Mesenchymal stem cell (in vitro differentiated cells and primary cell): Measurements from ENCODE around the gene JPT2.
A peak's percentile ranks its signal among the peaks of the same experiment; 100 is the strongest.
"Not testable (repeated sequence)": the region's sequence is repeated elsewhere in the genome, so short reads cannot be mapped to it uniquely, and the experiment has no call there.

Source experiments
- DNase-seq: peaks from one replicate; pipeline ENCODE4 v3.0.0-alpha.2; 2013
- H2AFZ ChIP-seq: one replicate; pipeline ENCODE4 v1.6.1; 2013; ENCODE audit warnings: low read depth, mild to moderate bottlenecking, control low read depth, inconsistent platforms, low read length, moderate library complexity
- H2AK5ac ChIP-seq: 2 replicates; pipeline ENCODE4 v1.6.1; 2013; ENCODE audit warnings: low read length, moderate library complexity, mild to moderate bottlenecking, inconsistent platforms; ENCODE audit not compliant: severe bottlenecking
- H2BK120ac ChIP-seq: one replicate; pipeline ENCODE4 v1.6.1; 2013; ENCODE audit warnings: low read depth, mild to moderate bottlenecking, inconsistent platforms, low read length, moderate library complexity
- H2BK12ac ChIP-seq, 2 experiments: one replicate each; pipeline ENCODE4 v1.6.1; 2013; ENCODE audit warnings: inconsistent platforms in 2 of 2, low read length in 2 of 2, mild to moderate bottlenecking in 2 of 2, moderate library complexity in 2 of 2, control low read depth in 1 of 2
- H2BK15ac ChIP-seq: one replicate; pipeline ENCODE4 v1.6.1; 2013; ENCODE audit warnings: mild to moderate bottlenecking, low read depth, inconsistent platforms; ENCODE audit not compliant: poor library complexity, severe bottlenecking
- H2BK5ac ChIP-seq: 2 replicates; pipeline ENCODE4 v1.6.1; 2013; ENCODE audit warnings: low read depth, mild to moderate bottlenecking, low read length, control low read depth, inconsistent platforms; ENCODE audit not compliant: poor library complexity, severe bottlenecking
- H3K14ac ChIP-seq, 2 experiments: one replicate each; pipeline ENCODE4 v1.6.1; 2013; ENCODE audit warnings: inconsistent platforms in 2 of 2, low read length in 2 of 2, control low read depth in 1 of 2, mild to moderate bottlenecking in 1 of 2, moderate library complexity in 1 of 2
- H3K18ac ChIP-seq, 2 experiments: one replicate each; pipeline ENCODE4 v1.6.1; 2013; ENCODE audit warnings: inconsistent platforms in 2 of 2, low read length in 2 of 2, control low read depth in 1 of 2, low read depth in 1 of 2, mild to moderate bottlenecking in 1 of 2
- H3K23ac ChIP-seq, 2 experiments: one replicate each; pipeline ENCODE4 v1.6.1; 2013; ENCODE audit warnings: inconsistent platforms in 2 of 2, low read length in 2 of 2, mild to moderate bottlenecking in 2 of 2, moderate library complexity in 2 of 2, control low read depth in 1 of 2
- H3K27ac ChIP-seq: 2 replicates; pipeline ENCODE4 v1.5.1; 2013; ENCODE audit warnings: mild to moderate bottlenecking, moderate library complexity, low read length, control low read depth, inconsistent platforms; ENCODE audit not compliant: poor library complexity, severe bottlenecking
- H3K27me3 ChIP-seq, 2 experiments: 2 replicates each; pipeline versions ENCODE4 v1.6.1 to v1.7.0; 2013; ENCODE audit warnings: low read length in 2 of 2, mild to moderate bottlenecking in 2 of 2, moderate library complexity in 2 of 2, control low read depth in 1 of 2, inconsistent platforms in 1 of 2; ENCODE audit not compliant: control insufficient read depth in 1 of 2, insufficient read depth in 1 of 2
- H3K36me3 ChIP-seq, 2 experiments: 2 replicates each; pipeline versions ENCODE4 v1.6.1 to v1.7.0; 2013; ENCODE audit warnings: low read length in 2 of 2, control low read depth in 1 of 2, inconsistent platforms in 1 of 2, low read depth in 1 of 2, mild to moderate bottlenecking in 1 of 2; ENCODE audit not compliant: insufficient read depth in 2 of 2, control insufficient read depth in 1 of 2
- H3K4ac ChIP-seq, 2 experiments: one replicate each; pipeline ENCODE4 v1.6.1; 2013; ENCODE audit warnings: inconsistent platforms in 2 of 2, low read length in 2 of 2, mild to moderate bottlenecking in 2 of 2, moderate library complexity in 2 of 2, control low read depth in 1 of 2, low read depth in 1 of 2
- H3K4me1 ChIP-seq: 2 replicates; pipeline ENCODE4 v1.6.1; 2013; ENCODE audit warnings: low read depth, low read length, control low read depth; ENCODE audit not compliant: control insufficient read depth, insufficient read depth
- H3K4me2 ChIP-seq: 2 replicates; pipeline ENCODE4 v1.6.1; 2013; ENCODE audit warnings: low read length, mild to moderate bottlenecking, inconsistent platforms; ENCODE audit not compliant: poor library complexity, severe bottlenecking
- H3K4me3 ChIP-seq, 2 experiments: 2 replicates each; pipeline versions ENCODE4 v1.5.1 to v1.7.0; 2013; ENCODE audit warnings: low read length in 2 of 2, mild to moderate bottlenecking in 2 of 2, control low read depth in 1 of 2, low read depth in 1 of 2; ENCODE audit not compliant: insufficient read depth in 1 of 2
- H3K79me1 ChIP-seq: replicated peaks from 2 replicates; pipeline ENCODE4 v1.6.1; 2013; ENCODE audit warnings: mild to moderate bottlenecking, control low read depth, low read length, inconsistent platforms; ENCODE audit not compliant: poor library complexity, severe bottlenecking
- H3K9ac ChIP-seq: 2 replicates; pipeline ENCODE4 v1.7.0; 2013; ENCODE audit warnings: mild to moderate bottlenecking, low read length, moderate library complexity
- H3K9me3 ChIP-seq: 2 replicates; pipeline ENCODE4 v1.7.0; 2013; ENCODE audit warnings: mild to moderate bottlenecking, low read length; ENCODE audit not compliant: control insufficient read depth
- H4K8ac ChIP-seq: one replicate; pipeline ENCODE4 v1.6.1; 2013; ENCODE audit warnings: inconsistent platforms, mild to moderate bottlenecking, low read length, moderate library complexity
- H4K91ac ChIP-seq: one replicate; pipeline ENCODE4 v1.6.1; 2013; ENCODE audit warnings: mild to moderate bottlenecking, low read length, inconsistent platforms
- WGBS: methylation state at CpG from one replicate; pipeline ENCODE4 v1.1.7; 2013; ENCODE audit warnings: mixed read lengths; 5-methylcytosine and 5-hydroxymethylcytosine counted together

Gene JPT2

GRCh38 chr16:1701216-1701878, 23.3 kb downstream of the JPT2 start:
- no peak overlapping the region for H3K9ac ChIP-seq
- no peaks in the 10 kb centered on the region for H3K27me3 ChIP-seq
- no peak overlapping the region for H2BK5ac ChIP-seq
- H2BK12ac ChIP-seq = no peak overlapping the region
- no peak overlapping the region for H4K8ac ChIP-seq
- no peak overlapping the region for H3K14ac ChIP-seq
- H3K79me1 ChIP-seq = peaks cover 33% of the 10 kb centered on the region
- no peaks in the 10 kb centered on the region for H3K4me1 ChIP-seq
- no peak overlapping the region for H2BK120ac ChIP-seq
- peaks cover 45 to 59% of the 10 kb centered on the region in 2 experiments for H3K36me3 ChIP-seq
- no peak overlapping the region for H3K4me3 ChIP-seq
- H2AK5ac ChIP-seq = no peak overlapping the region
- H3K27ac ChIP-seq = no peak overlapping the region
- DNase-seq = no peak
- no peak overlapping the region for H3K23ac ChIP-seq
- H3K9me3 ChIP-seq = no peaks in the 10 kb centered on the region
- 96% methylated on average over 4 of the region's 6 CpGs for WGBS
- H3K4me2 ChIP-seq = no peak overlapping the region
- H3K18ac ChIP-seq = no peak overlapping the region
- H4K91ac ChIP-seq = no peak overlapping the region
- H2AFZ ChIP-seq = no peak overlapping the region
- no peak overlapping the region for H3K4ac ChIP-seq
- no peak overlapping the region for H2BK15ac ChIP-seq

GRCh38 chr16:1705324-1705687, 27.2 kb downstream of the JPT2 start:
- Histone ChIP-seq H3K4me2 (peak overlapping the region; percentile 11), H3K4me1 (peaks cover 21% of the 10 kb centered on the region), H3K36me3 (peaks cover 23 to 25% of the 10 kb centered on the region in 2 experiments), H3K27ac (peak overlapping the region; percentile 95), H3K23ac (peak overlapping the region in 1 of 2 experiments; percentile 67), H3K9ac (peak overlapping the region; percentile 88), H3K4me3 (peak overlapping the region; percentile 76 to 99)
- 2% methylated on average over 15 of the region's 16 CpGs for WGBS
- H2BK15ac ChIP-seq, H4K8ac ChIP-seq, DNase-seq, H3K4ac ChIP-seq, H3K18ac ChIP-seq, H2BK120ac ChIP-seq, H2AFZ ChIP-seq, H2BK12ac ChIP-seq, H3K14ac ChIP-seq, H2AK5ac ChIP-seq, H3K27me3 ChIP-seq, H3K9me3 ChIP-seq, H4K91ac ChIP-seq, H2BK5ac ChIP-seq, H3K79me1 ChIP-seq: not testable (repeated sequence)

DNA sequence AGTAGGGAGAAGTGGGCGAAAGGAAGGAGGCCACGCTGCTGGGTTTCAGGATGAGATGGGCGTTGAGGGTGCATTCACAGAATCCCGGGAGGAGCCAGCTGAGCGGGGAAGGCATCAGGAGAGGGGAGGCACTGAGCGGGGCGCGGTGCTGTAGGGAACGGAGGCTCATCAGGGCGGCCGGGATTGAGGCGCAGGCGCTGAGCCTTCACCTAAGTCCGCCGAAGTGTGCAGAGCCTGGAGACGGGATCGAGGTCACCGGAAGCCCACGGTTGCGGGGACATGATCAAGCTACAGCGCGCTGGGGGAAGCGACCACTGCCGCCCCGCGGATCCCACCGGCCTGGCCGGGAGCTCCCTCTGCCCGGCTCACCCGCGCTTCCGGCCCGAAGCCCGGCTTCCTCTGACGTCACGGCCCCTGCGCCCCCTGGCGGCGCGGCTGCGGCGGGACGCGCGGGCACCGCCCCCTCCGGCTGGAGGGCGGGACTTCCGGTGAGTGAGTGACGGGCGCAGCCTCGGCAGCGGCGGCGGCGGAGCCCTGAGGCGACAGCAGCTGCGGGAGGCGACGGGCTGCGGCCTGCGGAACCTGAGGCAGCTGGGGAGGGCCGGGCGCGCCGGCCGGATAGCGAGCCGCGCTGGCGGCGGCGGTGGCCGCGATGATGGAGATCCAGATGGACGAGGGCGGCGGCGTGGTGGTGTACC, 27.8 kb downstream of the JPT2 start, which contains the start of gene MAPK8IP3:
Gene MAPK8IP3, plus strand, starts transcription at position 508 of the 698 bp plus-strand sequence. Its CDS starts 145 bp downstream, at position 653.
- Histone ChIP-seq H3K23ac (peak within 1 kb of the TSS; percentile 67 to 96), H3K27me3 (no peaks in the 10 kb centered on the region), H3K27ac (peak within 1 kb of the TSS; percentile 95), H2BK12ac (peak within 1 kb of the TSS in 1 of 2 experiments; percentile 7), H3K79me1 (peaks cover 6% of the 10 kb centered on the region), H3K4me1 (peaks cover 21% of the 10 kb centered on the region), H3K9me3 (no peaks in the 10 kb centered on the region), H3K4me2 (peak within 1 kb of the TSS; percentile 79), H3K18ac (peak within 1 kb of the TSS; percentile 92 to 96), H4K91ac (peak within 1 kb of the TSS; percentile 91), H3K36me3 (peaks cover 17 to 22% of the 10 kb centered on the region in 2 experiments), H2AFZ (peak within 1 kb of the TSS; percentile 83), H2BK120ac (peak within 1 kb of the TSS; percentile 75), H2BK15ac (peak within 1 kb of the TSS; percentile 87), H3K14ac (peak within 1 kb of the TSS in 1 of 2 experiments; percentile 98), H3K9ac (peak within 1 kb of the TSS; percentile 91), H4K8ac (peak within 1 kb of the TSS; percentile 92), H2AK5ac (no peak within 1 kb of the TSS), H2BK5ac (no peak within 1 kb of the TSS), H3K4ac (peak within 1 kb of the TSS; percentile 92 to 95), H3K4me3 (peak within 1 kb of the TSS; percentile 84 to 99)
- peak; percentile 86 for DNase-seq
- WGBS = 2% methylated on average over 54 of the region's 79 CpGs
